CD1c-positive myeloid dendritic cell (primary cell): ENCODE data around the gene NUTM2F.
"Not testable (repeated sequence)": the region's sequence is repeated elsewhere in the genome, so short reads cannot be mapped to it uniquely, and the experiment has no call there.

Experiments
- DNase-seq: peaks from one replicate; pipeline ENCODE4 v3.0.0-alpha.2; 2016; ENCODE audit errors: extremely low spot score

NUTM2F gene

GRCh38 chr9:94315034-94315984 is 13.1 kb downstream of the NUTM2F start:
- not testable (repeated sequence) for DNase-seq

- DNase-seq: no peak
Observed at GRCh38 chr9:94303321-94303720, 25.1 kb downstream of the NUTM2F start.

- no peak for DNase-seq
Observed at GRCh38 chr9:94302426-94302825, 26.0 kb downstream of the NUTM2F start.

GRCh38 chr9:94301583-94301982 is 26.9 kb downstream of the NUTM2F start:
- no peak for DNase-seq

GRCh38 chr9:94300470-94301301 is 27.8 kb downstream of the NUTM2F start:
- no peak for DNase-seq

- no peak for DNase-seq
Observed at GRCh38 chr9:94298949-94299599, 29.4 kb downstream of the NUTM2F start.

GRCh38 chr9:94289691-94290090 is 38.8 kb downstream of the NUTM2F start:
- DNase-seq: no peak

GRCh38 chr9:94287877-94288513 is 40.4 kb downstream of the NUTM2F start:
- DNase-seq: no peak

- DNase-seq: no peak
Observed at GRCh38 chr9:94286116-94286515, 42.3 kb downstream of the NUTM2F start.

GRCh38 chr9:94281101-94281500 is 47.3 kb downstream of the NUTM2F start:
- DNase-seq: no peak

- no peak for DNase-seq
Observed at GRCh38 chr9:94280409-94280989, 47.9 kb downstream of the NUTM2F start.

GRCh38 chr9:94277885-94278536 is 50.4 kb downstream of the NUTM2F start:
- no peak for DNase-seq

GRCh38 chr9:94277029-94277428 is 51.4 kb downstream of the NUTM2F start:
- not testable (repeated sequence) for DNase-seq

GRCh38 chr9:94270009-94270408 is 58.4 kb downstream of the NUTM2F start:
- DNase-seq: no peak

- DNase-seq: no peak
Observed at GRCh38 chr9:94269264-94269663, 59.2 kb downstream of the NUTM2F start.
